ENCODE data around the gene FHIT. TPM values are rescaled to one million over a fixed set of nuclear protein-coding genes. Genes with fewer than 3 reads are reported as not detected.
"Not testable (repeated sequence)": the region's sequence is repeated elsewhere in the genome, so short reads cannot be mapped to it uniquely, and the experiment has no call there.

The FHIT gene
- total RNA-seq, 2 experiments from 2014 or later: 86.0 to 90.6 TPM

GRCh38 chr3:60989626-60990441, 261.4 kb downstream of the FHIT start:
- peaks cover 4% of the 10 kb centered on the region for H3K9me3 Mint-ChIP-seq
- TF ChIP-seq CTCF (IDR thresholded peaks at IDR 0.05): no peak
- no peaks in the 10 kb centered on the region for H3K27me3 Mint-ChIP-seq
- no peak overlapping the region for H3K4me3 ChIP-seq (ENCODE audit: low read length)
- CTCF ChIA-PET: no interaction called here
- H3K36me3 ChIP-seq (ENCODE audit: insufficient read depth, low read length): no peaks in the 10 kb centered on the region
- H3K4me1 Mint-ChIP-seq (ENCODE audit: low read depth): no peaks in the 10 kb centered on the region
- POLR2A ChIA-PET: no interaction called here
- no peaks in the 10 kb centered on the region for H3K27me3 ChIP-seq (ENCODE audit: control insufficient read depth in 1 of 2, insufficient read depth in 2 of 2, low read length in 2 of 2)
- no peak overlapping the region for H3K27ac Mint-ChIP-seq
- DNase-seq: no peak
- no peaks in the 10 kb centered on the region for H3K36me3 Mint-ChIP-seq (ENCODE audit: low read depth)
- no peak overlapping the region for H3K4me3 Mint-ChIP-seq
- intact Hi-C loops (cut with DNase I, micrococcal nuclease): no loop called here
- peaks cover 0 to 1% of the 10 kb centered on the region in 2 experiments for H3K9me3 ChIP-seq (ENCODE audit: control insufficient read depth in 1 of 2, insufficient read depth in 1 of 2, low read length in 2 of 2)
- H3K27ac ChIP-seq (ENCODE audit: low read depth in 1 of 2, low read length in 2 of 2): no peak overlapping the region
- H3K4me1 ChIP-seq (ENCODE audit: insufficient read depth, low read length): no peaks in the 10 kb centered on the region
- no peak for ATAC-seq (ENCODE audit: poor library complexity)

GRCh38 chr3:60987191-60987590, 264.1 kb downstream of the FHIT start:
- H3K4me3 ChIP-seq (ENCODE audit: low read length); intact Hi-C loops (cut with DNase I, micrococcal nuclease); H3K4me1 Mint-ChIP-seq (ENCODE audit: low read depth); H3K27ac Mint-ChIP-seq; H3K27me3 ChIP-seq (ENCODE audit: control insufficient read depth in 1 of 2, insufficient read depth in 2 of 2, low read length in 2 of 2); H3K27ac ChIP-seq (ENCODE audit: low read depth in 1 of 2, low read length in 2 of 2); H3K4me1 ChIP-seq (ENCODE audit: insufficient read depth, low read length); ATAC-seq (ENCODE audit: poor library complexity); H3K9me3 ChIP-seq (ENCODE audit: control insufficient read depth in 1 of 2, insufficient read depth in 1 of 2, low read length in 2 of 2); H3K36me3 ChIP-seq (ENCODE audit: insufficient read depth, low read length); H3K27me3 Mint-ChIP-seq; CTCF ChIA-PET; H3K36me3 Mint-ChIP-seq (ENCODE audit: low read depth); H3K9me3 Mint-ChIP-seq; DNase-seq; POLR2A ChIA-PET; H3K4me3 Mint-ChIP-seq: not testable (repeated sequence)

GRCh38 chr3:60986552-60986951, 264.7 kb downstream of the FHIT start:
- Mint-ChIP-seq H3K4me1 (ENCODE audit: low read depth) (no peaks in the 10 kb centered on the region), H3K36me3 (ENCODE audit: low read depth) (no peaks in the 10 kb centered on the region), H3K27me3 (no peaks in the 10 kb centered on the region), H3K4me3 (no peak overlapping the region), H3K27ac (no peak overlapping the region), H3K9me3 (peaks cover 4% of the 10 kb centered on the region)
- DNase-seq (no peak), ATAC-seq (ENCODE audit: poor library complexity) (no peak)
- no peak for TF ChIP-seq CTCF (IDR thresholded peaks at IDR 0.05)
- Histone ChIP-seq H3K9me3 (ENCODE audit: control insufficient read depth in 1 of 2, insufficient read depth in 1 of 2, low read length in 2 of 2) (no peaks in the 10 kb centered on the region), H3K27ac (ENCODE audit: low read depth in 1 of 2, low read length in 2 of 2) (no peak overlapping the region), H3K36me3 (ENCODE audit: insufficient read depth, low read length) (no peaks in the 10 kb centered on the region), H3K4me3 (ENCODE audit: low read length) (no peak overlapping the region), H3K4me1 (ENCODE audit: insufficient read depth, low read length) (no peaks in the 10 kb centered on the region), H3K27me3 (ENCODE audit: control insufficient read depth in 1 of 2, insufficient read depth in 2 of 2, low read length in 2 of 2) (no peaks in the 10 kb centered on the region)
- ChIA-PET CTCF (no interaction called here), POLR2A (no interaction called here)
- intact Hi-C loops (cut with DNase I, micrococcal nuclease): no loop called here

GRCh38 chr3:60983906-60984305, 267.3 kb downstream of the FHIT start:
- Mint-ChIP-seq H3K9me3 (peaks cover 4% of the 10 kb centered on the region), H3K4me1 (ENCODE audit: low read depth) (no peaks in the 10 kb centered on the region), H3K27ac (no peak overlapping the region), H3K27me3 (no peaks in the 10 kb centered on the region), H3K36me3 (ENCODE audit: low read depth) (no peaks in the 10 kb centered on the region), H3K4me3 (no peak overlapping the region)
- Histone ChIP-seq H3K4me3 (ENCODE audit: low read length) (no peak overlapping the region), H3K27ac (ENCODE audit: low read depth in 1 of 2, low read length in 2 of 2) (no peak overlapping the region), H3K36me3 (ENCODE audit: insufficient read depth, low read length) (no peaks in the 10 kb centered on the region), H3K27me3 (ENCODE audit: control insufficient read depth in 1 of 2, insufficient read depth in 2 of 2, low read length in 2 of 2) (no peaks in the 10 kb centered on the region), H3K4me1 (ENCODE audit: insufficient read depth, low read length) (no peaks in the 10 kb centered on the region), H3K9me3 (ENCODE audit: control insufficient read depth in 1 of 2, insufficient read depth in 1 of 2, low read length in 2 of 2) (no peaks in the 10 kb centered on the region)
- DNase-seq: no peak
- ATAC-seq (ENCODE audit: poor library complexity): no peak
- POLR2A ChIA-PET: no interaction called here
- intact Hi-C loops (cut with DNase I, micrococcal nuclease): no loop called here
- TF ChIP-seq CTCF (IDR thresholded peaks at IDR 0.05): no peak
- CTCF ChIA-PET: no interaction called here

All from CD4-positive, alpha-beta T cell (primary cell).